ENCODE measurements around the gene CLIC3. TPM values are rescaled to one million over a fixed set of nuclear protein-coding genes. Genes with fewer than 3 reads are reported as not detected.

CLIC3 gene
- polyA plus RNA-seq, 10 donors: 0.28 to 4.7 (median 0.54) TPM; not detected in 2

Other genes with a start within 250 kb of the CLIC3 start
- gene LCN6, start 248.0 kb downstream of the CLIC3 start, polyA plus RNA-seq (ENCODE audit: insufficient read length in 10 of 10): under 1 TPM in 1 of 10 donors, not detected in 9; 0.33 TPM
- gene LCN8, start 238.3 kb downstream of the CLIC3 start, polyA plus RNA-seq (ENCODE audit: insufficient read length in 10 of 10): 10 to 100 TPM in 2 of 10 donors, 1 to 10 TPM in 8; 1.1 to 10.8 (median 7.8) TPM
- gene LCN15, start 232.1 kb downstream of the CLIC3 start, polyA plus RNA-seq (ENCODE audit: insufficient read length in 10 of 10): under 1 TPM; 0.22 to 0.95 (median 0.52) TPM
- gene TMEM141, start 205.2 kb downstream of the CLIC3 start, polyA plus RNA-seq (ENCODE audit: insufficient read length in 10 of 10): 10 to 100 TPM; 24.8 to 43.7 (median 34.1) TPM
- 1 to 10 TPM; 1.1 to 3.3 (median 1.9) TPM for gene CCDC183, start 200.2 kb downstream of the CLIC3 start, polyA plus RNA-seq (ENCODE audit: insufficient read length in 10 of 10)
- 10 to 100 TPM; 41.0 to 59.7 (median 50.7) TPM for gene RABL6, start 188.6 kb downstream of the CLIC3 start, polyA plus RNA-seq (ENCODE audit: insufficient read length in 10 of 10)
- 1 to 10 TPM; 1.3 to 2.1 (median 1.7) TPM for gene AJM1, start 154.1 kb downstream of the CLIC3 start, polyA plus RNA-seq (ENCODE audit: insufficient read length in 10 of 10)
- gene PHPT1, start 147.2 kb downstream of the CLIC3 start, polyA plus RNA-seq (ENCODE audit: insufficient read length in 10 of 10): 100 to 1,000 TPM in 4 of 10 donors, 10 to 100 TPM in 6; 63.9 to 118 (median 81.7) TPM
- gene MAMDC4, start 144.2 kb downstream of the CLIC3 start, polyA plus RNA-seq (ENCODE audit: insufficient read length in 10 of 10): 1 to 10 TPM; 2.0 to 5.6 (median 3.9) TPM
- 100 to 1,000 TPM; 236 to 394 (median 310) TPM for gene EDF1, start 130.3 kb downstream of the CLIC3 start, polyA plus RNA-seq (ENCODE audit: insufficient read length in 10 of 10)
- gene TRAF2, start 110.1 kb downstream of the CLIC3 start, polyA plus RNA-seq (ENCODE audit: insufficient read length in 10 of 10): 10 to 100 TPM in 2 of 10 donors, 1 to 10 TPM in 8; 8.1 to 10.7 (median 9.6) TPM
- gene FBXW5, start 51.8 kb downstream of the CLIC3 start, polyA plus RNA-seq (ENCODE audit: insufficient read length in 10 of 10): 10 to 100 TPM; 27.4 to 47.9 (median 34.4) TPM
- gene C8G, start 51.3 kb downstream of the CLIC3 start, polyA plus RNA-seq (ENCODE audit: insufficient read length in 10 of 10): 1 to 10 TPM in 1 of 10 donors, under 1 TPM in 8, not detected in 1; 0.29 to 1.0 (median 0.51) TPM
- gene LCN12, start 44.3 kb downstream of the CLIC3 start, polyA plus RNA-seq (ENCODE audit: insufficient read length in 10 of 10): 1 to 10 TPM in 3 of 10 donors, under 1 TPM in 7; 0.25 to 1.2 (median 0.68) TPM
- gene PTGDS, start 19.1 kb downstream of the CLIC3 start, polyA plus RNA-seq (ENCODE audit: insufficient read length in 10 of 10): 10 to 100 TPM in 8 of 10 donors, 1 to 10 TPM in 2; 2.3 to 36.3 (median 17.1) TPM
- gene LCNL1, start 13.6 kb downstream of the CLIC3 start, polyA plus RNA-seq (ENCODE audit: insufficient read length in 10 of 10): 1 to 10 TPM in 3 of 10 donors, under 1 TPM in 7; 0.14 to 1.1 (median 0.66) TPM
- gene PAXX, start 4.1 kb downstream of the CLIC3 start, polyA plus RNA-seq (ENCODE audit: insufficient read length in 10 of 10): 10 to 100 TPM; 11.8 to 28.5 (median 21.6) TPM
- gene ABCA2, start 31.7 kb upstream of the CLIC3 start, polyA plus RNA-seq (ENCODE audit: insufficient read length in 10 of 10): 10 to 100 TPM; 11.5 to 18.7 (median 16.7) TPM
- under 1 TPM in 4 of 10 donors, not detected in 6; 0.10 to 0.48 (median 0.12) TPM for gene FUT7, start 35.5 kb upstream of the CLIC3 start, polyA plus RNA-seq (ENCODE audit: insufficient read length in 10 of 10)
- gene NPDC1, start 49.6 kb upstream of the CLIC3 start, polyA plus RNA-seq (ENCODE audit: insufficient read length in 10 of 10): 10 to 100 TPM; 28.5 to 53.0 (median 38.4) TPM
- 10 to 100 TPM in 6 of 10 donors, 1 to 10 TPM in 4; 7.5 to 16.5 (median 12.1) TPM for gene ENTPD2, start 57.5 kb upstream of the CLIC3 start, polyA plus RNA-seq (ENCODE audit: insufficient read length in 10 of 10)
- gene SAPCD2, start 74.0 kb upstream of the CLIC3 start, polyA plus RNA-seq (ENCODE audit: insufficient read length in 10 of 10): 1 to 10 TPM; 1.9 to 7.1 (median 3.9) TPM
- 1 to 10 TPM; 1.5 to 3.0 (median 2.0) TPM for gene UAP1L1, start 80.9 kb upstream of the CLIC3 start, polyA plus RNA-seq (ENCODE audit: insufficient read length in 10 of 10)
- gene MAN1B1, start 90.4 kb upstream of the CLIC3 start, polyA plus RNA-seq (ENCODE audit: insufficient read length in 10 of 10): 10 to 100 TPM; 31.3 to 54.4 (median 41.1) TPM
- gene DPP7, start 118.2 kb upstream of the CLIC3 start, polyA plus RNA-seq (ENCODE audit: insufficient read length in 10 of 10): 10 to 100 TPM; 21.9 to 43.1 (median 28.8) TPM
- gene GRIN1, start 142.6 kb upstream of the CLIC3 start, polyA plus RNA-seq (ENCODE audit: insufficient read length in 10 of 10): under 1 TPM in 2 of 10 donors, not detected in 8; 0.07 TPM
- gene LRRC26, start 173.5 kb upstream of the CLIC3 start, polyA plus RNA-seq (ENCODE audit: insufficient read length in 10 of 10): not detected
- gene TMEM210, start 175.5 kb upstream of the CLIC3 start, polyA plus RNA-seq (ENCODE audit: insufficient read length in 10 of 10): not detected
- gene ANAPC2, start 192.0 kb upstream of the CLIC3 start, polyA plus RNA-seq (ENCODE audit: insufficient read length in 10 of 10): 10 to 100 TPM; 21.2 to 36.5 (median 29.2) TPM
- 10 to 100 TPM; 38.2 to 72.0 (median 49.6) TPM for gene SSNA1, start 192.1 kb upstream of the CLIC3 start, polyA plus RNA-seq (ENCODE audit: insufficient read length in 10 of 10)
- gene TPRN, start 204.2 kb upstream of the CLIC3 start, polyA plus RNA-seq (ENCODE audit: insufficient read length in 10 of 10): 10 to 100 TPM in 2 of 10 donors, 1 to 10 TPM in 8; 5.8 to 10.9 (median 7.8) TPM
- 10 to 100 TPM; 30.3 to 36.7 (median 32.2) TPM for gene TMEM203, start 209.1 kb upstream of the CLIC3 start, polyA plus RNA-seq (ENCODE audit: insufficient read length in 10 of 10)
- 10 to 100 TPM in 1 of 10 donors, 1 to 10 TPM in 9; 3.8 to 10.6 (median 6.9) TPM for gene NDOR1, start 209.1 kb upstream of the CLIC3 start, polyA plus RNA-seq (ENCODE audit: insufficient read length in 10 of 10)
- 1 to 10 TPM; 1.8 to 4.5 (median 2.4) TPM for gene RNF208, start 225.7 kb upstream of the CLIC3 start, polyA plus RNA-seq (ENCODE audit: insufficient read length in 10 of 10)
- 1 to 10 TPM in 9 of 10 donors, under 1 TPM in 1; 0.93 to 3.3 (median 2.0) TPM for gene CYSRT1, start 228.6 kb upstream of the CLIC3 start, polyA plus RNA-seq (ENCODE audit: insufficient read length in 10 of 10)
- 1 to 10 TPM in 7 of 10 donors, under 1 TPM in 3; 0.80 to 3.4 (median 1.5) TPM for gene RNF224, start 230.9 kb upstream of the CLIC3 start, polyA plus RNA-seq (ENCODE audit: insufficient read length in 10 of 10)
- gene SLC34A3, start 234.3 kb upstream of the CLIC3 start, polyA plus RNA-seq (ENCODE audit: insufficient read length in 10 of 10): 1 to 10 TPM in 5 of 10 donors, under 1 TPM in 5; 0.29 to 2.0 (median 0.89) TPM
- gene TUBB4B, start 244.7 kb upstream of the CLIC3 start, polyA plus RNA-seq (ENCODE audit: insufficient read length in 10 of 10): 100 to 1,000 TPM; 125 to 258 (median 160) TPM

Measured in muscle of back (tissue), 10 donors.